ENCODE results near the gene RPL35A. TPM values are rescaled to one million over a fixed set of nuclear protein-coding genes. Genes with fewer than 3 reads are reported as not detected.

Gene RPL35A
- total and polyA plus RNA-seq, 9 of the 15 experiments (the other 6 are each of a cell fraction or from before 2014, with no cell fraction given), result 1,475 to 2,942 (median 2,367) TPM

DNA sequence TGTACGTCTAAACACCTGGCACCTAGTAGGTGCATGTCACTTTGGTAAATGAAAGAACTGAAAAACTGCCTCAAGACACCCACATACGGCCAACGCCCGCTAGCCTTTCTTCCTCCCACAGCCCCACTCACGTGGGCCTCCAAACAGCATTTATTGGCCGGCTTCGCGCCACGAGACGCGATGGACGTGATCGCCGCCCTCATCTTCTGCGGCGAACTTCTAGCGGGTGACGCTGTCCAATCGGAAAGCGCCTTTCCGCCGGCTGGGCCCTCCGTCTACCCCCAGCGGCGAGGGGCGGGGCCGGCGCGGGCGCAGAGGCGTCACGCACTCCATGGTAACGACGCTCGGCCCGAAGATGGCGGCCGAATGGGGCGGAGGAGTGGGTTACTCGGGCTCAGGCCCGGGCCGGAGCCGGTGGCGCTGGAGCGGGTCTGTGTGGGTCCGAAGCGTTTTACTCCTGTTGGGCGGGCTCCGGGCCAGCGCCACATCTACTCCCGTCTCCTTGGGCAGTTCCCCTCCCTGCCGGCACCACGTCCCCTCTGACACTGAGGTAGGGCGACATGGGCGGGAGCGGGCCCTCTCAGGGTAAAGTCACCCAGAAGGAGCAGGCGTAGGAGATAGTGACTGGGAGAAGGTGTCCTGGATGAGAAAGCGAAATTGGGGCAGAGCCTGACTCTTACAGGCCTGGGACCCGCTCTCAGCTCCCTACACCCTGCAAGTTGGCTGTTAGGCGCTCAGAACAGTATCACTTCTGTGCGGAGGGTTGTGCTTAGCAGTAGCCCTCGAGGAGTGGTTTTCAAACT lies 10.1 kb downstream of the RPL35A start, which contains the start of gene LMLN (continued):
- TF ChIP-seq SNRNP70 (optimal IDR thresholded peaks at IDR 0.05; ENCODE audit: low read depth, low read length), result no peak
- no peak for TF ChIP-seq ZNF165 (CRISPR knock-in tag; IDR thresholded peaks at IDR 0.05; ENCODE audit: borderline replicate concordance)
- no peak for TF ChIP-seq MIER1 (IDR thresholded peaks at IDR 0.05; ENCODE audit: low read depth)
- no peak for TF ChIP-seq ZSCAN32 (CRISPR knock-in tag; IDR thresholded peaks at IDR 0.05)
- no peak for TF ChIP-seq ILF3 (IDR thresholded peaks at IDR 0.05; ENCODE audit: borderline replicate concordance)
- peak; percentile 58; the same call in 1 of the 2 replicates for TF ChIP-seq RB1 (IDR thresholded peaks at IDR 0.05; ENCODE audit: low read depth)
- peak; percentile 65 for TF ChIP-seq FIP1L1 (IDR thresholded peaks at IDR 0.05; ENCODE audit: low read depth, low read length, poor library complexity, severe bottlenecking)
- TF ChIP-seq, protein P1, sequence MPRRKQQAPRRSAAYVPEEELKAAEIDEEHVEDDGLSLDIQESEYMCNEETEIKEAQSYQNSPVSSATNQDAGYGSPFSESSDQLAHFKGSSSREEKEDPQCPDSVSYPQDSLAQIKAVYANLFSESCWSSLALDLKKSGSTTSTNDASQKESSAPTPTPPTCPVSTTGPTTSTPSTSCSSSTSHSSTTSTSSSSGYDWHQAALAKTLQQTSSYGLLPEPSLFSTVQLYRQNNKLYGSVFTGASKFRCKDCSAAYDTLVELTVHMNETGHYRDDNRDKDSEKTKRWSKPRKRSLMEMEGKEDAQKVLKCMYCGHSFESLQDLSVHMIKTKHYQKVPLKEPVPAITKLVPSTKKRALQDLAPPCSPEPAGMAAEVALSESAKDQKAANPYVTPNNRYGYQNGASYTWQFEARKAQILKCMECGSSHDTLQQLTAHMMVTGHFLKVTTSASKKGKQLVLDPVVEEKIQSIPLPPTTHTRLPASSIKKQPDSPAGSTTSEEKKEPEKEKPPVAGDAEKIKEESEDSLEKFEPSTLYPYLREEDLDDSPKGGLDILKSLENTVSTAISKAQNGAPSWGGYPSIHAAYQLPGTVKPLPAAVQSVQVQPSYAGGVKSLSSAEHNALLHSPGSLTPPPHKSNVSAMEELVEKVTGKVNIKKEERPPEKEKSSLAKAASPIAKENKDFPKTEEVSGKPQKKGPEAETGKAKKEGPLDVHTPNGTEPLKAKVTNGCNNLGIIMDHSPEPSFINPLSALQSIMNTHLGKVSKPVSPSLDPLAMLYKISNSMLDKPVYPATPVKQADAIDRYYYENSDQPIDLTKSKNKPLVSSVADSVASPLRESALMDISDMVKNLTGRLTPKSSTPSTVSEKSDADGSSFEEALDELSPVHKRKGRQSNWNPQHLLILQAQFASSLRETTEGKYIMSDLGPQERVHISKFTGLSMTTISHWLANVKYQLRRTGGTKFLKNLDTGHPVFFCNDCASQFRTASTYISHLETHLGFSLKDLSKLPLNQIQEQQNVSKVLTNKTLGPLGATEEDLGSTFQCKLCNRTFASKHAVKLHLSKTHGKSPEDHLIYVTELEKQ (CRISPR knock-in tag; IDR thresholded peaks at IDR 0.05), result no peak
- TF ChIP-seq, protein P2, sequence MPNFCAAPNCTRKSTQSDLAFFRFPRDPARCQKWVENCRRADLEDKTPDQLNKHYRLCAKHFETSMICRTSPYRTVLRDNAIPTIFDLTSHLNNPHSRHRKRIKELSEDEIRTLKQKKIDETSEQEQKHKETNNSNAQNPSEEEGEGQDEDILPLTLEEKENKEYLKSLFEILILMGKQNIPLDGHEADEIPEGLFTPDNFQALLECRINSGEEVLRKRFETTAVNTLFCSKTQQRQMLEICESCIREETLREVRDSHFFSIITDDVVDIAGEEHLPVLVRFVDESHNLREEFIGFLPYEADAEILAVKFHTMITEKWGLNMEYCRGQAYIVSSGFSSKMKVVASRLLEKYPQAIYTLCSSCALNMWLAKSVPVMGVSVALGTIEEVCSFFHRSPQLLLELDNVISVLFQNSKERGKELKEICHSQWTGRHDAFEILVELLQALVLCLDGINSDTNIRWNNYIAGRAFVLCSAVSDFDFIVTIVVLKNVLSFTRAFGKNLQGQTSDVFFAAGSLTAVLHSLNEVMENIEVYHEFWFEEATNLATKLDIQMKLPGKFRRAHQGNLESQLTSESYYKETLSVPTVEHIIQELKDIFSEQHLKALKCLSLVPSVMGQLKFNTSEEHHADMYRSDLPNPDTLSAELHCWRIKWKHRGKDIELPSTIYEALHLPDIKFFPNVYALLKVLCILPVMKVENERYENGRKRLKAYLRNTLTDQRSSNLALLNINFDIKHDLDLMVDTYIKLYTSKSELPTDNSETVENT (CRISPR knock-in tag; IDR thresholded peaks at IDR 0.05), result peak; percentile 11; the same call in 1 of the 2 replicates
- no peak for TF ChIP-seq CBX2 (IDR thresholded peaks at IDR 0.05; ENCODE audit: insufficient read depth, low read length, poor library complexity, severe bottlenecking)
- TF ChIP-seq CCNT2 (IDR thresholded peaks at IDR 0.05; ENCODE audit: borderline replicate concordance, extremely low read depth, insufficient read length, low read depth, low read length), result peak; percentile 89
- peak; percentile 77 for TF ChIP-seq POLR2H (tag; IDR thresholded peaks at IDR 0.05; ENCODE audit: low read depth)

Data from K562 (cell line).